NCI-H1417 (cell line): ENCODE data around the gene CCDC137.

Experiments
- DNase-seq, 3 experiments: peaks; one replicate each; lab custom pipeline; 2025; lab: John Stamatoyannopoulos, UW

The CCDC137 gene

GRCh38 chr17:81702934-81703746 is 36.6 kb downstream of the CCDC137 start, which contains the start of gene MRPL12:
TSS of gene MRPL12 (plus strand) at chr17:81703367. CDS start at chr17:81703502, 135 bp downstream.
- peak; percentile 93 to 96 (median 94) for DNase-seq

- no peak for DNase-seq
Measured at GRCh38 chr17:81703747-81704654, 37.5 kb downstream of the CCDC137 start.

GRCh38 chr17:81705518-81706231 is 39.1 kb downstream of the CCDC137 start:
- no peak for DNase-seq

DNA sequence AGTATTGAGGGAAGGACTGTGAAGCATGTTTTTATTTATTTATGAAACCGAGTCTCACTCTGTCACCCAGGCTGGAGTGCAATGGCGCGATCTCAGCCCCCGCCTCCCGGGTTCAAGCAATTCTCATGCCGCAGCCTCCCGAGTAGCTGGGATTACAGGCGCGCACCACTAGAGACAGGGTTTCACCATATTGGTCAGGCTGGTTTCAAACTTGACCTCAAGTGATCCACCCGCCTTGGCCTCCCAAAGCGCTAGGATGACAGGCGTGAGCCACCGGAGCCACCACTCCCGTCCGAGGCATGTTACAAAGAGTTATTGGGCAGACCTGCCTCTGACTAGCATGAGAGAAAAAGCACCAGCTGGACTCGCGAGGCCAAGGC is 39.7 kb downstream of the CCDC137 start:
- no peak for DNase-seq

- no peak for DNase-seq
Measured at GRCh38 chr17:81706757-81707624, 40.5 kb downstream of the CCDC137 start.

DNA sequence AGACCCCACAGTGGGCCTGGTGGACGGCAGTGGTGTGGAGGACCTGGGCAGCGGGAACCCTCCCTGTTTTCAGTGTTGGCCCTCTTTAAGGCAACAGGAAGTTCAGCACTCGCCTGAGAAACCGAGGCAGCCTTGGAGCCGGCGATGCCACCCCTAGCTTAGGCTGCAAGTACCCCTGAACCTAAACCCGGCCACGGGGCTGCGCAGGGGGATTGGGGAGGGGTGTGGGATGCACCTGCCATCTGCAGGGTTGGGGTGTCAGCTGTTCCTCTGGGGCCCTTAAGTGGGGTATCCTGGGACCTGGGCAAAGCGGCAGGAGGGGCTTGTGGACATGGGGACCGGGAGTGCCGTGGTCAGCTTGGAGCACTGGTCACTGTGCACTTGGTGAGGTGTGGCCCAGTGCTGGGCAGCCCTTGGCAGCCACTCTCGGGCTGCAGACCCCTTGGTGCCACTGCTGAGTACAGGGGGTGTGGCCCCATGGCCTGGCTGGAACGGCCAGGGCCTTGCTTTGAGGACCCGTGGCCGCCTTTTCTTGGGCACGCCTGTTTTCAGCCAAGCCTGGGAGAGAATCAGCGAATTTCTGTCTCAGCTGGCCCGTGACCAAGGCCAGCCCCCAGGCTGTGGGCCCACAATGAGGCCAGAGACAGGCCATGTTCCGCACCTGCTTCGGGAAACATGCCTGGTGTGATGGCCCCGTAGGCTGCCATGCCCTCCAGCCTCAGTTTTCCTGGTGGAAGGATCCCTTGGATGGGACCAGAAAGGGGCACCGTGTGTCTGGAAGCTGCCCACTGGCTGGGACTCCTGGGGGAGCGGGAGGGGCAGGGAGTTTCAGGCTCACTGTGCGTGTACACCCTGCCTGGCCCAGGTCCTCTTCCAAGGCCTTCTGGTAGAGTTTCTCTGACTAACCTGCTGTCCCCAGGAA is 41.4 kb downstream of the CCDC137 start:
- no peak for DNase-seq

GRCh38 chr17:81708739-81709185 is 42.2 kb downstream of the CCDC137 start:
- no peak for DNase-seq

GRCh38 chr17:81710514-81711308 is 44.2 kb downstream of the CCDC137 start:
- peak in 2 of 3 experiments; percentile 60 to 77 for DNase-seq

GRCh38 chr17:81711814-81712467 is 45.4 kb downstream of the CCDC137 start, which contains the start of gene SLC25A10:
TSS of gene SLC25A10 (plus strand) at chr17:81712284. CDS start at chr17:81712427, 143 bp downstream.
- DNase-seq: peak; percentile 86 to 94 (median 90)

DNA sequence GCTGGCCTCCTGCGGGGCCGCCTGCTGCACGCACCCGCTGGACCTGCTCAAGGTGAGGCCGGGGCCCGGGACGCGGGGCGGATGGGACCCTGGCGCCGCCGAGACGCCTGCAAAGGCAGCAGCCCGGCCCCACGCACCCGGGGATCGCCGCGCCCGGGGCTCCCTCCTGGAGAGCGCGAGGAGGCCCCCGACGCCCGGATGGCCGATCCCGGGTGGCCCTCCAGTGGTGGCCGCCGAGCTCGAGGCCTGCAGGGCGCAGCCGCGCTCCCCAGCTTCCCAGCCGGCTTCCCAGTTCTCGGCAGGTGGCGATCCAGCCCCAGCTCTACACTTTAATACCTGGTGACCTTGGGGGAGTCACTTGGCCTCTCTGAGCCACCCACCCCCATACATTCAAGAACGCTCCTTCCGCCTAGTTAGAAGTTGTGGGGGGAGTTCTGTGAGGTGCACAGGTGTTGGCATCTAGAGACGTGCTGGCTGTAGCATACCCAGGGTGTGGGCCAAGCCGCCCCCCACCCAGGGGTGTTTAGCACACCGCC is 46.0 kb downstream of the CCDC137 start:
- DNase-seq: peak in 2 of 3 experiments; percentile 69 to 76

GRCh38 chr17:81713004-81713555 is 46.5 kb downstream of the CCDC137 start:
- peak in 1 of 3 experiments; percentile 38 for DNase-seq

- DNase-seq: peak in 1 of 3 experiments; percentile 38
Measured at GRCh38 chr17:81713556-81714411, 47.2 kb downstream of the CCDC137 start.

GRCh38 chr17:81714412-81715106 is 48.0 kb downstream of the CCDC137 start:
- DNase-seq: no peak

- DNase-seq: no peak
Measured at GRCh38 chr17:81715107-81715871, 48.8 kb downstream of the CCDC137 start.
